Activated CD8-positive, alpha-beta T cell treated with anti-CD3 and anti-CD28 coated beads for 36 hours (primary cell): ENCODE measurements around the gene ELFN2. TPM values are rescaled to one million over a fixed set of nuclear protein-coding genes. Genes with fewer than 3 reads are reported as not detected.

ENCODE experiments used
- ATAC-seq: fragments of 200-7000 bp; cut with Tn5 transposase; one replicate; pipeline ENCODE4 v1.10.0; 2021; ENCODE audit warnings: mild to moderate bottlenecking, moderate library complexity
- CTCF ChIA-PET: fragments of 350-600 bp; sonication (Branson Sonifier 250); formaldehyde crosslinking; loops from one replicate; lab custom pipeline; 2021; ENCODE audit warnings: antibody characterized with exemption; lab: Charles Lee
- POLR2A ChIA-PET: fragments of 350-600 bp; sonication (Branson Sonifier 250); formaldehyde crosslinking; loops from one replicate; lab custom pipeline; 2021; ENCODE audit warnings: antibody characterized with exemption; lab: Charles Lee
- DNase-seq: peaks from one replicate; pipeline ENCODE4 v3.0.0-alpha.2; 2020
- H3K27ac Mint-ChIP-seq: one replicate; pipeline ENCODE4 v1.8.0; 2021; ENCODE audit warnings: mild to moderate bottlenecking, mixed read lengths
- H3K27me3 Mint-ChIP-seq: one replicate; pipeline ENCODE4 v1.8.0; 2021; ENCODE audit warnings: mixed read lengths
- H3K36me3 Mint-ChIP-seq: one replicate; pipeline ENCODE4 v1.8.0; 2021; ENCODE audit warnings: low read depth, mixed read lengths
- H3K4me1 Mint-ChIP-seq: one replicate; pipeline ENCODE4 v1.8.0; 2021; ENCODE audit warnings: low read depth, mixed read lengths
- H3K4me3 Mint-ChIP-seq: one replicate; pipeline ENCODE4 v1.8.0; 2021; ENCODE audit warnings: mild to moderate bottlenecking, moderate library complexity, mixed read lengths
- H3K9me3 Mint-ChIP-seq: one replicate; pipeline ENCODE4 v1.8.0; 2021; ENCODE audit warnings: mixed read lengths
- CTCF ChIP-seq: fragments of 200-600 bp; IDR thresholded peaks from one replicate; pipeline ENCODE4 v1.8.0; 2022; ENCODE audit warnings: antibody characterized with exemption, mild to moderate bottlenecking
- intact Hi-C: fragments of 100-400 bp; cut with micrococcal nuclease; formaldehyde crosslinking; loops from one replicate; pipeline ENCODE4 v1.10.0; 2022
- total RNA-seq, 2 experiments: library from RNA; stranded (reverse); gene quantifications; one replicate each; pipeline ENCODE4 v1.2.3, GENCODE V29; 2021

Gene ELFN2
- total RNA-seq, 2 experiments from 2014 or later: 0.51 to 0.52 TPM

GRCh38 chr22:37371911-37372310 is 55.4 kb downstream of the ELFN2 start:
- Mint-ChIP-seq H3K9me3 (no peaks in the 10 kb centered on the region), H3K4me1 (no peaks in the 10 kb centered on the region), H3K27me3 (peaks cover 5% of the 10 kb centered on the region), H3K36me3 (no peaks in the 10 kb centered on the region), H3K27ac (no peak overlapping the region), H3K4me3 (no peak overlapping the region)
- intact Hi-C loops: no loop called here
- TF ChIP-seq CTCF: no peak
- ATAC-seq: no peak
- ChIA-PET POLR2A (no interaction called here), CTCF (no interaction called here)
- DNase-seq: no peak

- no peak for DNase-seq
- Mint-ChIP-seq H3K27me3 (peaks cover 5% of the 10 kb centered on the region), H3K27ac (no peak overlapping the region), H3K4me1 (no peaks in the 10 kb centered on the region), H3K9me3 (no peaks in the 10 kb centered on the region), H3K4me3 (no peak overlapping the region), H3K36me3 (no peaks in the 10 kb centered on the region)
- TF ChIP-seq CTCF: no peak
- ChIA-PET POLR2A (no interaction called here), CTCF (no interaction called here)
- ATAC-seq: no peak
- intact Hi-C loops: no loop called here
Measured at GRCh38 chr22:37371491-37371890, 55.8 kb downstream of the ELFN2 start.

- intact Hi-C loops: no loop called here
- POLR2A ChIA-PET: no interaction called here
- Mint-ChIP-seq H3K36me3 (no peaks in the 10 kb centered on the region), H3K4me3 (no peak overlapping the region), H3K9me3 (no peaks in the 10 kb centered on the region), H3K27me3 (no peaks in the 10 kb centered on the region), H3K4me1 (no peaks in the 10 kb centered on the region), H3K27ac (no peak overlapping the region)
- CTCF ChIA-PET: no interaction called here
- no peak for ATAC-seq
- no peak for TF ChIP-seq CTCF
- DNase-seq: no peak
Measured at GRCh38 chr22:37370306-37370979, 56.8 kb downstream of the ELFN2 start.

- CTCF ChIA-PET: interaction anchor here (0.7 kb wide), 1 partner anchor 53 kb away, joined by 3 read pairs; no protein-coding TSS in a partner anchor
- Mint-ChIP-seq H3K4me3 (no peak overlapping the region), H3K36me3 (no peaks in the 10 kb centered on the region), H3K27me3 (no peaks in the 10 kb centered on the region), H3K9me3 (no peaks in the 10 kb centered on the region), H3K4me1 (no peaks in the 10 kb centered on the region), H3K27ac (no peak overlapping the region)
- DNase-seq: no peak
- no peak for ATAC-seq
- TF ChIP-seq CTCF: no peak
- POLR2A ChIA-PET: no interaction called here
- intact Hi-C loops: no loop called here
Measured at GRCh38 chr22:37369483-37369882, 57.8 kb downstream of the ELFN2 start.

GRCh38 chr22:37368058-37368457 is 59.2 kb downstream of the ELFN2 start:
- no peak overlapping the region for H3K27ac Mint-ChIP-seq
- no peaks in the 10 kb centered on the region for H3K27me3 Mint-ChIP-seq
- DNase-seq: no peak
- POLR2A ChIA-PET: no interaction called here
- no peak for TF ChIP-seq CTCF
- ATAC-seq: no peak
- no peaks in the 10 kb centered on the region for H3K9me3 Mint-ChIP-seq
- H3K4me3 Mint-ChIP-seq: no peak overlapping the region
- H3K4me1 Mint-ChIP-seq: no peaks in the 10 kb centered on the region
- CTCF ChIA-PET: no interaction called here
- H3K36me3 Mint-ChIP-seq: no peaks in the 10 kb centered on the region
- intact Hi-C loops: no loop called here
